Right renal cortex interstitium (tissue), 3 donors: ENCODE data around the gene DMBT1. TPM values are rescaled to one million over a fixed set of nuclear protein-coding genes. Genes with fewer than 3 reads are reported as not detected.

Experiments used
- DNase-seq, 3 donors: peaks; one replicate each; pipeline ENCODE4 v3.0.0-alpha.2; 2013; ENCODE audit warnings: low read depth in 3 of 3, low spot score in 2 of 3
- polyA plus RNA-seq, 3 donors: library from polyadenylated mRNA; unstranded; fragments of 120-200 nt; gene quantifications; one replicate each; pipeline ENCODE4 v1.2.1, GENCODE V29; 2013; ENCODE audit not compliant: insufficient read length in 3 of 3

Gene DMBT1
- polyA plus RNA-seq, 3 donors, result 0.04 to 0.08 TPM; not detected in 1

DNA sequence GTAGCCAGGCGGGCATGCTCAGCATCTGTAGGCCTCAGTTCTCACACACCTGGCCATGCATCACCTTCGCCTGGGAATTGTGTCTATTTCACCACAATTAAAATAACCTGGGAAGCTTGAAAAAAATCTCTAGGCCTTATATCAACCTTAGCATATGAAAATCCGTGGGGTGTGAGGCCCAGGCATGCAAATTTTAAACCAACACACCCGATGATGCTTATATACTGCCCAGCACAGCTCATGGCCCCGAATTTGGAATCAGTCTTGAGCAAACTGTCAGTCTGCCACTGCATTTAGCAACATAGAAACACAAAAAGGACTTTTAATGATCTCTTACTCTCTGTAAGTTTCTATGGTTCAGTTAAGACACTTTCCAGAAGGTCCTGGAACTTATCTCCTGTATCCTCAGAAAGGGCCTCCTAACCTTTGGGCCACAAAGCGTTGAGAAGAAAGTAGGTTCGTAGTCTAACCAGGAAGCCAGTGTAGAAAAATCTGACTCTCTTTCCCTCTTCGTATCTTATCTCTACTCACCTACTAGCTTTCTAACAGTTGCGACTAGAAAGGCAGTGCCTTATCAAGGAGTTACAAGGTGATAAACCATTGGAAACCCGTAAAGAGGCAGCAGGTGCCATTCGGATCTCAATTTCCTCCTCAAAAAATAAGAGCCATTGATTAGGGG lies 12.0 kb upstream of the DMBT1 start:
- DNase-seq, result no peak

DNA sequence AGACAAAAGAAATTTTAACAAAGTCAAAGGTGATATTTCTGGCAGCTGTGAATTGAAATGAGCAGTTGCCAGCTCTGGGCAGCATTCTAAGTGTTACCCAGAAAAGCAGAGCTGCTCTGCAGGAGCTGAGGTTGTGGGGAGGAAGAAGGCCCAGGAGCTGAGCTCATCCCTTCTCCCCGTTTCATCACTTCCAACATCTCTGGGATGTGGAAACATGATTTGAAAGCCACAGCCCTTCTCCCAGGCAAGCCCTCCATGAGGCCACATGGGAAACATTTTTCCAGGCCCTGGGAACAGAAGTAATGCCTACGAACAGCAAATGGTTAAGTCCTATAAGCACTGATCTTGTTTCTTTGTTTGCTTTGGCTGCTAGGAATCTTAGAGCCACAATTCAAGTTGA lies 10.9 kb upstream of the DMBT1 start:
- DNase-seq, result no peak

DNA sequence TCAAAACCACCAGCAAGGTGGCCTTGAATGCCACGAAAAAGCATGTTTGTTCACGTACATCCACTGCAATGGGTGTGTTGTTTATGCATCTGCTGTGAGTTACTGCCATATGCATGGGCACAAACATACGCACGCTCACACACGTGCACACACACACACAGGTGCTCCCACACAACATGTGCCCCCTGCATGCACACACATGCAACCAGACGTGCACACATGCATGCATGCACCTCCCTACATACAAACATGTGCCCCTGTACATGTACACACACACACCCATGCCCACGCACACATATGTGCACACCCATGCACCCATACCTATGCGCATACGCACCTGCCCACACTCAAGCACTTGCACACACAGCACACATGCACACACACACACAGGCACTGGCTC lies 10.1 kb upstream of the DMBT1 start:
- no peak for DNase-seq

DNA sequence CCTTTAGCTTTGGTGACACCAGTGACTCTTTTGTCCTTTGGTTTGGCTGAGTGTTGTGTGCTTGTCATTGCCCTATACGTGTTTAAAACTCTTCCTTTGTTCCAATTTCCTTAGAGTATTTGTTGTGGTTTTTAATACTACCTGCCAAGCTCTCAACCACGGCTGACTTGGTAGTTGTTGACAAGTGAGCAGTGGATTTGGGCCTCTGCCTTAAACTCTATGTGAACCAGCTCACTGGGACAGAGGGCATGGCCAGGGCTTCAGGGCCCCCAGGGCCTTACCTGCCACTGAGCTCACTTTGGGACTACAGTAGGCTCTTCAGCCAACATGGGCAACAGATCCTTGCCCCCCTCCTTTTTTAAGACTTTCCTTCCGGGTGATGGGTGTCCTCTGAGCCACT lies 9.6 kb upstream of the DMBT1 start:
- no peak for DNase-seq

DNA sequence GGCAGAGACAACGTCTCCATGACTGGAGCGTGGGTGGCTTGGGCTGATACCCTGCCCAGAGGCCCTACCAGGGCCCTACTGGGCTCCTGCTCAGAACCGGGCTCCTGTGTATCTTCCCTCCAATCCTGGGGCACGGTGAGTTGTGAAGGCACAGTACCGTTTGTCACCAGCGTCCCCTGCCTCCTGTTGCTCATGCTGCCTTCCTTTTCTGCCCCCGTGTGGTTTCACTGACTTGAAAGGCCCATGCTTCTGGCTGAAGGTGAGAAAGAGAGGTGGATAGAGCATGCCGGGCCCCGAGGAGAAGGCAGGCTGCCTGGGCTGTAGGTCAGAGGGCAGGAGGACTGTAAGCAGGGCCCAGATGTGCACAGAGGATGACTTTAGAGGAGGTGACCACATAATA lies 9.1 kb upstream of the DMBT1 start:
- no peak for DNase-seq

DNA sequence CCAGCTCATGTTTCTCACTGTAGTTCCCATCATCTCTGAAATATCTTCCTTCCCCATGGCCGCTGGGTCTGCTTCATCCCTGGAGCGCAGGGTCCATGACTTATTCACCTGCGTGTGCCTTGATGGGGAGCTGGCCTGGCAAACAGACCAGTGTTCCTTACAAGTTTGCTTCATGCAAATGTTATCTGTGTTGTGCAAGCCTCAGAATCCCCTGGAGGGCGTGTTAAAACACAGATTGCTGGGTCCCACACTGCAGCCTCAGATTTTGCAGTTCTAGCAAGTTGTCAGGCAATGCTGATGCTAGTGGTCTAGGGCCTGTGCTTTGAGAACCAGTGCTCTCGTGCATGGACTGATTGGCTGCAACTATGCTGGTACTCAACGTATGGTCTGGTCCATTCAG lies 7.2 kb upstream of the DMBT1 start:
- DNase-seq, result no peak

DNA sequence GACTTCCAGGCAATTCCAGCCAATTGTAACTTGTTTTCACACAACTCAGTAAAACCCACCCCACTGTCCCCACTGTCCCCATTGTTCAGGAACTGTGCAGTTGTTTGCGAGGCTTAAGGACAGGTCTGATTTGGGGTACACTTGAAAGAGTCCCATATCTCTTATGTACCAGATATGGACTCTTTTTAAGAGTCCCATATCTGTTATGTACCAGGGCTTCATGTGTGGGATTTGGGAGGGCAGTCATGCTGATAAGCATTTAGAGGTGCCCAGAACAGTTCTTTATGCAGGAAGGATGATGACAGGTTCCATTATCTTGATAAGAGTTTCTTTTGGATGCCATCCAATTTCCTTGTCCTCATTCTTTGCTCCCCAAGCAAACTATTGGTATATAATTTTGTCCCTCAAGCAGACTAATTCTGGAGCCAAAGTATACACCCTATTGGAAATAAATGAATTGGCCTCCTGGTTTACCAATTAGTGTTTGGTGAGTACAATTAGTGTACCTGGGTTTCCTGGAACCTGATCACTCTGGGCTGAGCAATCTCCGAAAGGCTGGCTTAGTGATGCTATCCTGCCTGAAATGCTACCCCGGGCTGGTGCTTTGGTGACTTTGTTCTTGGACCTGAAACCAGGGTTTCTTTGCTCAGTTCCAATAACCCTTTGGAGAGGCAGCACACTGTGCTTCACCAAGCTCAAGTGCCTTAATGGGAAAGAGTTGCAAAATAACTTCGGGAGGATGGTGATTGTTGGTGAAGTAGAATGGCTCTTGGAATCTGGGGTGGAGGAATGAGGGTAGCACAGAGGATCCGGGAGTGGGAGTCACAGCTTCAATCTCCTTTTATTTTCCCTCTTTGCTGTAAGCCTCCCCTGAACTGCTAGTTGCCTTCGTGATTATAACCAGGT lies 6.2 kb upstream of the DMBT1 start:
- DNase-seq, result no peak

DNA sequence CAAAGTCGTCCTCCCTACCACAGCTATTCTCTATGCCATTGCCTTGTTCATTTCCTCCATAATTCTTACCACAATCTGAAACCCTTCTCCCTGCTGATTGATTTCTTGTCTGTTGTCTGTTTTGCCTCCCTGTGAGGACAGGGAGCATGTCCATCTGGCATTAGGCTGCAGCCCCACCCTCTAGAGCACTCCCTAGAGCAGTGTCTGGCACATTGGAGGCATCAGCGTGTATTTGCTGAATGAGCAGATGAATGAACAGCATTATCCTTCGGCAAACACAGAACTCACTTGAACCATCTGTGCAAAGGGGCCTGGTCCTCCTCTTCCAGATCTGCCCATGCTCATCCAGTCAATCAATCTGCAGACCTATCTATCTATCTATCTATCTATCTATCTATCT lies 5.1 kb upstream of the DMBT1 start:
- DNase-seq, result no peak

DNA sequence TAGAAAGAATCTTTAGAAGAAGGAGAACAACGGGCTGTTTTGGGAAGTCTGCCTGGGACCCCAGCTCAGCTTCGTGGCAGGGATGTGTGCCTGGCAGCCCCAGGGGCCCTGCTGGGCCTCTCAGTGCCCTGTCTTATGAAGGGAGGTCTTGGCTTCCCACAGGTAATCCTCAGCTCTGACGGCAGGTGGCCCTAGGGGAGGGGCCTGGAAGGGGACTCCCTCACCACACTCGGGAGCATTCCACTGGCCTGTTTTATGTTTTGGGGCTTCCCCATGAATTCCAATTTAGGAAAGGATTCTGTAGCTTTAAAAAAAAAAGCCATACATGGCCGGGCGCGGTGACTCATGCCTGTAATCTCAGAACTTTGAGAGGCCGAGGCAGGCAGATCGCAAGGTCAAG lies 3.0 kb upstream of the DMBT1 start:
- DNase-seq, result no peak

DNA sequence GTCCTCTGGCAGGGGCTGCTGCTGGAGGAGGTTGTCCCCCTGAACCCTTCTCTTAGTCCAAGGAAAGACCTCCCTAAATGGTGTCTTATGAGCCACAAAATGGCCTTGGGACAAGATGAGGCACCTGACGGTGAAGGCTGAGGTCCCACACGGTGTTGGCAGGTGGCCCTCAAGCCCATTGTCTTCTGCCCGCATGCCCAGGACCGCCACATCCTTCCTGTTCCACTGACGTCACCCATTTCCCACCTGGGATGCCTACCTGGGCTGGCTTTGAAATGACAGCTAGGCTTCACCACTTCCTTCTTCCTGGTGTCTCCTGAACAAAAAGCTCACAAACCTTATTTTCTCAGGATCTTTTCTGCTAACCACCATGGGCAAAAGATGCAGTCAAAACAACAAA lies 2.1 kb upstream of the DMBT1 start:
- no peak for DNase-seq

DNA sequence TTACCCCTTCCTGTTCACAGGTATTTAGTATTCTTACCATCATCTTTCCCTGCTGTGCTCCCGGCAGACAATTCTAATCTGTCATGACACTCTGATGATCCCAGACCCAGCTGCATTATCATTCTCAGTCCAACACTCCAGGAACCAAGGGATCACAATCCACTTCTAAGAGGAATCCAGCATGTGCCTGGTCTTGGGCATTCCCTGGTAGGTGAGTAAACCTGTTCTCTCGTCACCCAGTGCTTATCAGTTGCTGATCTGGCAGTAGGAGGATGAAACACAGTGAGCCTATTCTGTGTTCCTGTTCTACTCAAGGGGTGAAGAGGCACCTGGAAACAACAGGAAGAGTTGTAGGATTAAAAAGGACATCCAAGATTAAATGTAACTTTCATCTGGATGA lies 1.3 kb upstream of the DMBT1 start:
- DNase-seq, result no peak

DNA sequence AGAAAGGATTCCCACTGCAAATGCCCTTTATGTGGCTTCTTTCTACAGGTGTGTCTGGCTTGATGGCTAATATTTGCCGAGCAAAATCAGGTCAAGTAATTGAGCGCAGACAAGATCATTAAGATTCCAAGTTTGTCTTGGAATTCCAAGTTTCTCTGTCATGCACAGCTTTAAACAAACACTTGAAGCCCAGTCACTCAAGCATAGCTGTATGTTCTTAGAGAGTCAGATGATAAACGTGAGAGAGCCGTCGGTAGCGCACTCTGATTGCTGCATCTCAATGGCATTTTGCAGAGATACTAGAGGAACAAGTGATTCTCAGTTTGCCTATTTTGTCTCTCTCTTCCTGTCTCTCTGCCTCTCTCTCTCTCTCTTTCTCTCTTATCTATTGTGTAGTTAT lies 658 bp downstream of the DMBT1 start:
- DNase-seq, result no peak

DNA sequence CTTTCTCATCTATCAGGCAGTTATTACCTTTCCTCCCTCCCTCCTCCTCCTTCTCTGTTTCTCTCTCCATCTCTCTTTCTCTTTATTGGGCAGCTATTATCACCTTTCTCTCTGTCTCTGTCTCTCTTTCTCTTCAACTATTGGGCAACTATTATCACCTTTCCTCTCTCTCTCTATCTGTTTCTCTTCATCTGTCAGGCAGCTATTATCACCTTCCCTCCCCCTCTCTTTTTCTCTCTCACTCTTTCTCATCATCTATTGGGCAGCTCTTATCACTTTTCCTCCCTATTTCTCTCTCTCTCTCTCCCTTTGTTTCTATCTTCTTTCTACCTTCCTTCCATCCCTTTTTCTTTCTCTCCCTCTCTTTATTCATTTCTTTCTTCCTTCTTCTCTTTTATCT lies 1.2 kb downstream of the DMBT1 start:
- no peak for DNase-seq

DNA sequence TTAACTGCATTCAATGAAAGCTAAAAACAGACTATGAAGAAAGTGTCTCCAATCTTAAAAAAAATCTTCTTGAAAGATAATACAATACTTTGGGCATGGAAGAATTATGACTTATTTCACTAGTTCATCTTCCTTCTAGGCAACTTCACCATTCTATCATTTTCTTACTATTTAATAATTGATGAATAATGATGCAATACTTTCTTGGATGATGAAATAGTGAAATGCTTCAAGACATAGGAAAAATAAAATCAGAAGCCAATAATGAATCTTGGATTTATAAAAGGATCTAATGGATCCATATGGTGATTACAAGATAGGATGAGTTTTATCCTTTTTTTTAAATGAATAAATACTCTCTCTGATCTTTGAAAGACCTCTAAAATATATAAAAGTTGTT lies 4.4 kb downstream of the DMBT1 start:
- DNase-seq, result no peak

DNA sequence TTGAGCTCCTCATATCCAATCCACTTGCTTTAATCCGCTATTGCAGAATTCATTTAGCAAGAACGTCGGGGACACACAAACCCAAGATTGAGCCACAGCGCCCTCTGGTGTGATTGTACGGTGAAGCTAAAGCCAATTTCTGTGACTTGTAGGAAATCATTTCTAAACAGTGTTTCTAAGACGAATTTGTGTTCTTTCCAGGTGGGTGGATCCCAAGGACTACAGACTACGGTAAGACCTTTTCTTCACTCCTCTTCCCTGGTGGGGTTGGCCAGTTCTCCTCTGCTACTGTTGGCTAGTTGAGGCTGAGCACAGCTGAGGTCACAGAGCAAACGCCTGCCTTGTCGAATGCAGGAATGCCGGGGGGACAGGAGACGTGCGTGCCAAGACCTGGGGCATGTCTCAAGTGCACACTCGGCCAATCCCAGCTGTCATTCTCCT lies 5.2 kb downstream of the DMBT1 start:
- peak; percentile 64 to 78 (median 71) for DNase-seq

DNA sequence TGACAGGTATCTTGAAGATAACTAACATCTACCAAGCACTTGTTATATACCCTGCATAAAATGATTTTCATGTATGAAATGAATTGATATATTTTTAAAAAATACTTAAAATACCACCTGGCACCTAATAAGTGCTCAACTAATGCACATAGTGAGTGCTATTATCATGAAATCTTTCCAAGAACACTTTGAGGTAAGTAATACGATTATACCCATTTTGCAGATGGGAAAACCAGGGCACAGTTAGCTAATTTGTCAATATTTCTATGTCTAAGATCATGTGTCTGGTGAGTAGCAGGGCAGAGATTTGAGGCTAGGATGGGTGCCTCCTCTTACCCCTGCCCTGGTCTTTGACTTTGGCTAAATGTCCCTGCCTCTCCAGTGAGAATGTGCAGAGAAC lies 6.1 kb downstream of the DMBT1 start:
- no peak for DNase-seq

DNA sequence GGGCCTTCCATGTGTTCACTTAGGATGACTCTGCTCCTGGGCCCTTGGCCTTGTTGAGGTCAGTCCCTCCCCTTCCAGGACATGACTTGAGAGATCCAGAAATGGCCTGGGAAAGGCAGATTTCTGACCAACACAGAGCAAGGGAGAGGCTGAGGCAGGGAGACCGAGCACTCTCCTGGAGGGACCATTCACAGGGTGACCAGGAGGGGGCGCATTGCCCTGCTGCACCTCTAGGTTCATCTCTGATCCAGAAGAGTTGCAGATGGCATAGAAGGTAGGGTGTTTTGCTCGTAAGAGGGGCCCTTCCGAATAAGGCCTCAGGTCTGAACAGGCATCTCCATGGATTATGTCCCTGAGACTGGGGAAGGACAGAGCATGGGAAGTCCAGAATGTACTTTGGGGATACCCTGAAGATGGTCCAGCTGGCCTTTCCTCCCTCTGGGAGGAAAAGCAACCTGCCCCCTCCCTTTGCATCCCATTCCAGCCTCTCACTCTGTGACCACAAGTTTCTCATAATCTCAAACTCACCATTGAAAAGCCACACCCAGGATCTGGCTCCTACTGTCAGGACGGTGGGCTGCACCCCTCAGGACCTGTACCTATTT lies 6.6 kb downstream of the DMBT1 start:
- no peak for DNase-seq

DNA sequence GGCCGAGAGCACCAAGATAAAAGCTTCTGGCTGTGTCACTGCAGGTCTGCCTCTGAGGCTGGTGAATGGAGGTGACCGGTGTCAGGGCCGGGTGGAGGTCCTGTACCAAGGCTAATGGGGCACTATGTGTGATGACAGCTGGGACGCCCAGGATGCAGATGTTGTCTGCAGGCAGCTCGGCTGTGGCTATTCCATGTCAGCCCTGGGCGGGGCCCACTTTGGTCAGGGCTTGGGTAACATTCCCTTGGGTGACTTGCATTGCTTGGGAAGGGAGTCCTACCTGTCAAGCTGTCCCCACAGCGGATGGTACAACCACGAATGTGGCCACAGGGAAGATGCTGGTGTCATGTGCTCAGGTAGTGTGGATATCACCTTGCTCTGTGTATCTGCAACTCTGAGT lies 8.0 kb downstream of the DMBT1 start:
- no peak for DNase-seq

DNA sequence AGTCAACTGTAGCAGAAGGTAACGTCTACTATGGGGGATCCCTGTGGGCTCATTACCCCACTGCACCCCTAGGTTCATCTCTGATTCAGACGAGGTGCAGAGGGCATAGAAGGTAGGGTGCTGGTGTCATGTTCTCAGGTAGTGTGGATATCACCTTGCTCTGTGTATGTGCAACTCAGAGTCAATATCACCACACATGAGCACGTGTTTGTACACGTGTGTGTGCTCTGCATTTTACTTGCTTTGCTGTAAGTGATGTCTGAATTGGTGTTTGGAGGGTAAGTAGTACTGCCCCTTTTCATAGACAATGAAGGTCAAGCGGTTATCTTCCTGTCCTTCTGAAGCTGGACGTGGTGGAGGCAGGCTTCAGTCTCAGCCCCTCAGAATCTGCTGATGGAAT lies 10.4 kb downstream of the DMBT1 start:
- DNase-seq, result no peak

DNA sequence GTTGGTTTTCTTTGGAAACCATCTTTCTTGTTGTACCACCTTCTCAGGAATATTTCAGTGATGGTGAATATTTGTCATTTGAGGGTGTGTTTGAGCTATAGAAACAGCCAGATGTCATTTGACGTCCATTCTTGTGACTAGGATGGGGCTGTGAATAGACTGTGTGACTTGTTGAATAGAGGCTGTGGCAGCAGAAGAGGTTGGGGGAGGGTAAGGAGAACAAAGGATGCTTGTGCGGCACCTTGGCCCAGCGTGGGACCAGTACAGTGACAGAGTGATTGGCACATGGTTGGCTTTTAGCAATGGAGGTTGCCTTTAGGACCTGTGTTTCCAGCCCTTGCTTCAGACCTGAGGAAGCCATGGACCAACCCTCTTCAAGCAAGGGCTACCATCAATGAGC lies 11.3 kb downstream of the DMBT1 start:
- DNase-seq, result no peak

DNA sequence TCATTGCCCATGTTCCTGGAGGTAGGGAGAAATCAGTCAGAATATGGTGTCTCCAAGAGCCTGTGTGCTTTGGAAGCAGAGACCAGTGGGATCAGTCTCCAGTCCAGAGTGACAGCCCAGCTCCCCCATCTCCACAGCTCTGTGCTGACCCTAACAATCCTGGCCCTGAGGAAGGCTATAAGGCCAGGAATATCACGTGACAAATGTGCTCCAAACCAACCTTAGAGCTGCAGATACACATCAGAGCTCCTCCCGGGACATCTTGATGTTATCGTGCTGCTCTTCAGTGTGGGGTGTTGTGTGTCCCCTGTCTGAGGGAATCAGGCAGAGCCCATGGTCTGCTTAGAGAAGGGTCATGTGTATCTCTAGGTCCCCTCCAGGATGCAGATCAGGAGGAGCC lies 15.2 kb downstream of the DMBT1 start:
- DNase-seq, result no peak

DNA sequence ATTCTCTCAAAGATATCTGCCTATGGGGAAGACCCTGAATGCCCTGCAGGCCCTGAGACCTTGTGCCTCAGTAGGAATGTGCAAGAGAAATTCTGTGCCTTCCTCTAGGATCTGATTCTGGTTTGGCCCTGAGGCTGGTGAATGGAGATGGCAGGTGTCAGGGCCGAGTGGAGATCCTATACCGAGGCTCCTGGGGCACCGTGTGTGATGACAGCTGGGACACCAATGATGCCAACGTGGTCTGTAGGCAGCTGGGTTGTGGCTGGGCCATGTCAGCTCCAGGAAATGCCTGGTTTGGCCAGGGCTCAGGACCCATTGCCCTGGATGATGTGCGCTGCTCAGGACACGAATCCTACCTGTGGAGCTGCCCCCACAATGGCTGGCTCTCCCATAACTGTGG lies 15.7 kb downstream of the DMBT1 start:
- no peak for DNase-seq
